H1 (cell line): ENCODE data around the gene GALP. TPM values are rescaled to one million over a fixed set of nuclear protein-coding genes. Genes with fewer than 3 reads are reported as not detected.

Experiments used
- CHD7 ChIP-seq: fragments of 300-600 bp; sonication (generic); IDR thresholded peaks from 2 replicates; pipeline ENCODE4 v1.7.1; 2012; ENCODE audit warnings: low read length, moderate library complexity, mild to moderate bottlenecking, inconsistent platforms; ENCODE audit not compliant: insufficient replicate concordance
- GABPA ChIP-seq: IDR thresholded peaks from 2 replicates; pipeline ENCODE4 v1.6.1; 2011; ENCODE audit warnings: mild to moderate bottlenecking, low read length, moderate library complexity, borderline replicate concordance; ENCODE audit not compliant: insufficient read depth
- MAX ChIP-seq: IDR thresholded peaks from 2 replicates; pipeline ENCODE4 v1.6.1; 2012; ENCODE audit warnings: inconsistent platforms
- NANOG ChIP-seq: IDR thresholded peaks from 2 replicates; pipeline ENCODE4 v1.6.1; 2011; ENCODE audit warnings: low read length, low read depth, mild to moderate bottlenecking, inconsistent platforms; ENCODE audit not compliant: insufficient read depth, poor library complexity, severe bottlenecking
- RBBP5 ChIP-seq: IDR thresholded peaks from 2 replicates; pipeline ENCODE4 v1.7.1; 2012; ENCODE audit warnings: low read depth, mild to moderate bottlenecking, inconsistent platforms, low read length, moderate library complexity, borderline replicate concordance
- RXRA ChIP-seq: IDR thresholded peaks from 2 replicates; pipeline ENCODE4 v1.6.1; 2011; ENCODE audit warnings: low read depth, mild to moderate bottlenecking, low read length, moderate library complexity; ENCODE audit not compliant: insufficient read depth
- SAP30 ChIP-seq: fragments of 300-600 bp; sonication (generic); IDR thresholded peaks from 2 replicates; pipeline ENCODE4 v1.7.1; 2012; ENCODE audit warnings: low read length, moderate library complexity, mild to moderate bottlenecking, inconsistent platforms; ENCODE audit not compliant: insufficient read depth, insufficient replicate concordance
- SP1 ChIP-seq: IDR thresholded peaks from 2 replicates; pipeline ENCODE4 v1.6.1; 2011; ENCODE audit warnings: low read depth, low read length
- SRF ChIP-seq: IDR thresholded peaks from 2 replicates; pipeline ENCODE4 v1.6.1; 2011; ENCODE audit warnings: mild to moderate bottlenecking, low read depth, low read length, moderate library complexity
- polyA plus RNA-seq, 7 experiments: library from polyadenylated mRNA; depleted of rRNA in 3 of 7; stranded (reverse) in 5 of 7; unstranded in 2 of 7; fragments of >200 nt in 5 of 7; fragments of 200-250 nt in 2 of 7; gene quantifications; 1 replicate in 5 of 7; 2 replicates in 1 of 7; 4 replicates in 1 of 7; pipeline versions ENCODE4 v1.2.1 to v1.2.3, GENCODE V29; 2011 to 2013; ENCODE audit warnings: missing spikeins in 2 of 7, mixed read lengths in 2 of 7
- total RNA-seq: library from RNA; stranded (reverse); fragmentation: NEBNext Ultra II Directional; extraction: Animal tissue kit (Norgen Biotek cat#: 25700); gene quantifications from 2 replicates; pipeline ENCODE4 v1.2.1, GENCODE V29; 2021

The GALP gene
- total and polyA plus RNA-seq, 2 of the 8 experiments (the other 6 are each of a cell fraction or from before 2014, with no cell fraction given) = 0.14 TPM; not detected in 1

- no peak for TF ChIP-seq CHD7
- TF ChIP-seq SAP30 = no peak
- TF ChIP-seq GABPA = no peak
- no peak for TF ChIP-seq SP1
- TF ChIP-seq MAX = no peak
- no peak for TF ChIP-seq RBBP5
- no peak for TF ChIP-seq SRF
- TF ChIP-seq NANOG = no peak
- TF ChIP-seq RXRA = no peak
Measured at GRCh38 chr19:56199687-56200086, 23.9 kb downstream of the GALP start (continued).
